ENCODE data around the gene AMER2. TPM values are rescaled to one million over a fixed set of nuclear protein-coding genes. Genes with fewer than 3 reads are reported as not detected.

The AMER2 gene
- total and polyA plus RNA-seq, 2 donors (not counting 1 experiment from before 2014, with no cell fraction given): not detected

- intact Hi-C loops (cut with micrococcal nuclease): no loop called here
- H3K9me3 ChIP-seq (ENCODE audit: control extremely low read depth in 1 of 3, control insufficient read depth in 2 of 3, insufficient read depth in 1 of 3, low read length in 2 of 3): peaks cover 0 to 3% (median 0%) of the 10 kb centered on the region in 3 donors
- no peak overlapping the region for H3K4me2 ChIP-seq (replicated peaks; ENCODE audit: low read depth, low read length, poor library complexity, severe bottlenecking)
- TF ChIP-seq EZH2 (IDR thresholded peaks at IDR 0.05; ENCODE audit: borderline replicate concordance, insufficient read depth, low read depth, low read length, poor library complexity, severe bottlenecking) (no peak), CTCF (IDR thresholded peaks at IDR 0.05) (no peak)
- no peak overlapping the region for H2AFZ ChIP-seq (ENCODE audit: insufficient read depth, low read depth, low read length, poor library complexity, severe bottlenecking)
- no peaks in the 10 kb centered on the region for H3K79me2 ChIP-seq (ENCODE audit: control insufficient read depth, insufficient read depth, low read length)
- H3K36me3 ChIP-seq (replicated peaks in 1 of 2; ENCODE audit: control extremely low read depth in 1 of 2, control insufficient read depth in 1 of 2, extremely low read depth in 1 of 2, insufficient read depth in 2 of 2, low read length in 1 of 2): no peaks in the 10 kb centered on the region
- no peak for ATAC-seq (ENCODE audit: low read depth)
- peaks cover 57% of the 10 kb centered on the region for H3K27me3 Mint-ChIP-seq
- no peaks in the 10 kb centered on the region for H4K20me1 ChIP-seq (ENCODE audit: control insufficient read depth, insufficient read depth, low read length, poor library complexity, severe bottlenecking)
- no peak overlapping the region for H3K4me3 Mint-ChIP-seq
- WGBS (ENCODE audit: insufficient coverage): 43% methylated on average over 1 of the region's 3 CpGs
- H3K9ac ChIP-seq (ENCODE audit: low read length): no peak overlapping the region
- ChIA-PET CTCF (no interaction called here), POLR2A (no interaction called here)
- no peak overlapping the region for H3K27ac ChIP-seq (ENCODE audit: low read length in 2 of 2)
- no peak for DNase-seq
- H3K4me1 Mint-ChIP-seq: peaks cover 11% of the 10 kb centered on the region
- H3K9me3 Mint-ChIP-seq (ENCODE audit: insufficient read depth): no peaks in the 10 kb centered on the region
- H3K27me3 ChIP-seq (replicated peaks in 1 of 4; ENCODE audit: control extremely low read depth in 1 of 4, control insufficient read depth in 3 of 4, insufficient read depth in 4 of 4, low read length in 3 of 4): peaks cover 0 to 29% (median 21%) of the 10 kb centered on the region in 4 experiments
- H3K4me1 ChIP-seq (ENCODE audit: control insufficient read depth in 2 of 2, insufficient read depth in 2 of 2, low read length in 2 of 2): peaks cover 7 to 13% of the 10 kb centered on the region in 2 donors
- no peak overlapping the region for H3K4me3 ChIP-seq (ENCODE audit: control extremely low read depth in 1 of 5, extremely low read depth in 1 of 5, insufficient read depth in 1 of 5, low read depth in 2 of 5, low read length in 4 of 5)
- no peak overlapping the region for H3K27ac Mint-ChIP-seq
Observed at GRCh38 chr13:25168790-25169189, 3.3 kb downstream of the AMER2 start.

GRCh38 chr13:25167382-25168174 lies 4.5 kb downstream of the AMER2 start:
- Mint-ChIP-seq H3K4me1 (peaks cover 11% of the 10 kb centered on the region), H3K4me3 (no peak overlapping the region), H3K27me3 (peaks cover 54% of the 10 kb centered on the region), H3K27ac (no peak overlapping the region), H3K9me3 (ENCODE audit: insufficient read depth) (no peaks in the 10 kb centered on the region)
- ATAC-seq (ENCODE audit: low read depth): no peak
- DNase-seq: no peak
- no peak overlapping the region for H3K4me2 ChIP-seq (replicated peaks; ENCODE audit: low read depth, low read length, poor library complexity, severe bottlenecking)
- TF ChIP-seq CTCF (IDR thresholded peaks at IDR 0.05) (no peak), EZH2 (IDR thresholded peaks at IDR 0.05; ENCODE audit: borderline replicate concordance, insufficient read depth, low read depth, low read length, poor library complexity, severe bottlenecking) (no peak)
- H3K79me2 ChIP-seq (ENCODE audit: control insufficient read depth, insufficient read depth, low read length): no peaks in the 10 kb centered on the region
- H3K36me3 ChIP-seq (replicated peaks in 1 of 2; ENCODE audit: control extremely low read depth in 1 of 2, control insufficient read depth in 1 of 2, extremely low read depth in 1 of 2, insufficient read depth in 2 of 2, low read length in 1 of 2): no peaks in the 10 kb centered on the region
- no peak overlapping the region for H3K4me3 ChIP-seq (ENCODE audit: control extremely low read depth in 1 of 5, extremely low read depth in 1 of 5, insufficient read depth in 1 of 5, low read depth in 2 of 5, low read length in 4 of 5)
- no peak overlapping the region for H2AFZ ChIP-seq (ENCODE audit: insufficient read depth, low read depth, low read length, poor library complexity, severe bottlenecking)
- ChIA-PET POLR2A (no interaction called here), CTCF (no interaction called here)
- peaks cover 0 to 26% (median 13%) of the 10 kb centered on the region in 4 experiments for H3K27me3 ChIP-seq (replicated peaks in 1 of 4; ENCODE audit: control extremely low read depth in 1 of 4, control insufficient read depth in 3 of 4, insufficient read depth in 4 of 4, low read length in 3 of 4)
- H3K4me1 ChIP-seq (ENCODE audit: control insufficient read depth in 2 of 2, insufficient read depth in 2 of 2, low read length in 2 of 2): peaks cover 7 to 13% of the 10 kb centered on the region in 2 donors
- no CpG with 5 or more reads among the region's 3 CpGs for WGBS (ENCODE audit: insufficient coverage)
- peaks cover 0 to 3% (median 0%) of the 10 kb centered on the region in 3 donors for H3K9me3 ChIP-seq (ENCODE audit: control extremely low read depth in 1 of 3, control insufficient read depth in 2 of 3, insufficient read depth in 1 of 3, low read length in 2 of 3)
- no peak overlapping the region for H3K27ac ChIP-seq (ENCODE audit: low read length in 2 of 2)
- intact Hi-C loops (cut with micrococcal nuclease): no loop called here
- no peaks in the 10 kb centered on the region for H4K20me1 ChIP-seq (ENCODE audit: control insufficient read depth, insufficient read depth, low read length, poor library complexity, severe bottlenecking)
- no peak overlapping the region for H3K9ac ChIP-seq (ENCODE audit: low read length)

Measured in B cell (primary cell).